Thymus (tissue), 14 donors: Measurements from ENCODE around the gene ZNF207. TPM values are rescaled to one million over a fixed set of nuclear protein-coding genes. Genes with fewer than 3 reads are reported as not detected.

Experiments used
- DNase-seq, 9 donors: peaks; one replicate each; pipeline ENCODE4 v3.0.0-alpha.2; 2013; ENCODE audit warnings: low spot score in 9 of 9, low read depth in 6 of 9, missing footprints in 1 of 9
- H3K27ac ChIP-seq, 2 donors: one replicate each; pipeline ENCODE4 v1.5.1; 2013; ENCODE audit warnings: control low read depth in 1 of 2, low read depth in 1 of 2, low read length in 1 of 2, mild to moderate bottlenecking in 1 of 2, moderate library complexity in 1 of 2
- H3K27me3 ChIP-seq, 2 donors: one replicate each; pipeline ENCODE4 v1.5.1; 2013; ENCODE audit warnings: low read length in 1 of 2; ENCODE audit not compliant: control insufficient read depth in 2 of 2, insufficient read depth in 1 of 2
- H3K36me3 ChIP-seq, 2 donors: one replicate each; pipeline ENCODE4 v1.5.1; 2013; ENCODE audit warnings: low read length in 1 of 2, mild to moderate bottlenecking in 1 of 2, moderate library complexity in 1 of 2; ENCODE audit not compliant: control insufficient read depth in 2 of 2, insufficient read depth in 2 of 2
- H3K4me1 ChIP-seq, 2 donors: one replicate each; pipeline ENCODE4 v1.5.1; 2013; ENCODE audit warnings: low read length in 2 of 2; ENCODE audit not compliant: control insufficient read depth in 2 of 2, insufficient read depth in 2 of 2
- H3K4me3 ChIP-seq, 2 donors: one replicate each; pipeline ENCODE4 v1.5.1; 2013; ENCODE audit warnings: low read length in 2 of 2, control low read depth in 1 of 2, mild to moderate bottlenecking in 1 of 2
- H3K9me3 ChIP-seq, 2 donors: one replicate each; pipeline ENCODE4 v1.5.1; 2013; ENCODE audit warnings: low read length in 1 of 2, mild to moderate bottlenecking in 1 of 2; ENCODE audit not compliant: control insufficient read depth in 2 of 2, insufficient read depth in 1 of 2
- WGBS: extraction: QIAGEN DNeasy Blood & Tissue Kit; methylation state at CpG from one replicate; pipeline ENCODE4 v1.1.7; 2013; 5-methylcytosine and 5-hydroxymethylcytosine counted together
- long read RNA-seq, 10 donors: transcript quantifications; one replicate each; lab custom pipeline, GENCODE V29; 2026
- polyA plus RNA-seq: library from polyadenylated mRNA; stranded (reverse); fragments of 200-250 nt; gene quantifications from one replicate; pipeline ENCODE4 v1.2.3, GENCODE V29; 2013
- total RNA-seq: library from RNA; stranded (reverse); fragments of 120-200 nt; gene quantifications from one replicate; pipeline ENCODE4 v1.2.4, GENCODE V29; 2013
- donor health status: healthy.

The ZNF207 gene
- total RNA-seq (117 TPM), polyA plus RNA-seq (75.3 TPM)
- long read RNA-seq, donor 1, full-length matches to known transcripts = 8 of 8 reads
- long read RNA-seq, donor 1, partial matches to known transcripts = 0 of 8 reads
- long read RNA-seq, donor 1, other reads (novel, unspliced or antisense) = 0 of 8 reads
- long read RNA-seq, donor 2 = 0 reads
- long read RNA-seq, donor 3, full-length matches to known transcripts = 84 of 163 reads
- long read RNA-seq, donor 3, partial matches to known transcripts = 79 of 163 reads
- long read RNA-seq, donor 3, other reads (novel, unspliced or antisense) = 0 of 163 reads
- long read RNA-seq, donor 4, full-length matches to known transcripts = 16 of 55 reads
- long read RNA-seq, donor 4, partial matches to known transcripts = 39 of 55 reads
- long read RNA-seq, donor 4, other reads (novel, unspliced or antisense) = 0 of 55 reads
- long read RNA-seq, donor 5, full-length matches to known transcripts = 65 of 144 reads
- long read RNA-seq, donor 5, partial matches to known transcripts = 79 of 144 reads
- long read RNA-seq, donor 5, other reads (novel, unspliced or antisense) = 0 of 144 reads
- long read RNA-seq, donor 6, full-length matches to known transcripts = 41 of 75 reads
- long read RNA-seq, donor 6, partial matches to known transcripts = 34 of 75 reads
- long read RNA-seq, donor 6, other reads (novel, unspliced or antisense) = 0 of 75 reads
- long read RNA-seq, donor 7, full-length matches to known transcripts = 50 of 120 reads
- long read RNA-seq, donor 7, partial matches to known transcripts = 70 of 120 reads
- long read RNA-seq, donor 7, other reads (novel, unspliced or antisense) = 0 of 120 reads
- long read RNA-seq, donor 8, full-length matches to known transcripts = 23 of 33 reads
- long read RNA-seq, donor 8, partial matches to known transcripts = 10 of 33 reads
- long read RNA-seq, donor 8, other reads (novel, unspliced or antisense) = 0 of 33 reads
- long read RNA-seq, donor 9, full-length matches to known transcripts = 45 of 91 reads
- long read RNA-seq, donor 9, partial matches to known transcripts = 46 of 91 reads
- long read RNA-seq, donor 9, other reads (novel, unspliced or antisense) = 0 of 91 reads
- long read RNA-seq, donor 10, full-length matches to known transcripts = 37 of 94 reads
- long read RNA-seq, donor 10, partial matches to known transcripts = 57 of 94 reads
- long read RNA-seq, donor 10, other reads (novel, unspliced or antisense) = 0 of 94 reads

- Histone ChIP-seq H3K27ac (peak within 1 kb of the TSS; percentile 99), H3K4me1 (peaks cover 13 to 14% of the 10 kb centered on the region in 2 donors), H3K36me3 (peaks cover 20 to 34% of the 10 kb centered on the region in 2 donors), H3K27me3 (no peaks in the 10 kb centered on the region), H3K4me3 (peak within 1 kb of the TSS; percentile 100), H3K9me3 (no peaks in the 10 kb centered on the region)
- under 1% methylated on average over 47 of the region's 47 CpGs for WGBS
- peak; percentile 90 to 98 (median 96) for DNase-seq
Measured at GRCh38 chr17:32349854-32350665, at the start of gene ZNF207. TSS of gene ZNF207 (plus strand) at chr17:32350157. CDS start at chr17:32350286, 129 bp downstream.

GRCh38 chr17:32302037-32302436 lies 47.9 kb upstream of the ZNF207 start:
- Histone ChIP-seq H3K4me1 (no peaks in the 10 kb centered on the region), H3K27ac (no peak overlapping the region), H3K9me3 (no peaks in the 10 kb centered on the region), H3K36me3 (no peaks in the 10 kb centered on the region), H3K27me3 (no peaks in the 10 kb centered on the region), H3K4me3 (no peak overlapping the region)
- no peak for DNase-seq
- WGBS = 92% methylated on average over 4 of the region's 4 CpGs

GRCh38 chr17:32302860-32303649 lies 46.9 kb upstream of the ZNF207 start:
- Histone ChIP-seq H3K4me3 (no peak overlapping the region), H3K27ac (no peak overlapping the region), H3K4me1 (no peaks in the 10 kb centered on the region), H3K36me3 (no peaks in the 10 kb centered on the region), H3K9me3 (no peaks in the 10 kb centered on the region), H3K27me3 (no peaks in the 10 kb centered on the region)
- no peak for DNase-seq
- WGBS = 95% methylated on average over 10 of the region's 10 CpGs

- H3K27ac ChIP-seq = no peak overlapping the region
- no peaks in the 10 kb centered on the region for H3K9me3 ChIP-seq
- H3K27me3 ChIP-seq = no peaks in the 10 kb centered on the region
- no peaks in the 10 kb centered on the region for H3K4me1 ChIP-seq
- WGBS = 96% methylated on average over 2 of the region's 2 CpGs
- H3K36me3 ChIP-seq = no peaks in the 10 kb centered on the region
- H3K4me3 ChIP-seq = no peak overlapping the region
- DNase-seq = no peak
Measured at GRCh38 chr17:32303781-32304288, 46.1 kb upstream of the ZNF207 start.

GRCh38 chr17:32305049-32305448 lies 44.9 kb upstream of the ZNF207 start:
- no peak overlapping the region for H3K4me3 ChIP-seq
- no peak for DNase-seq
- H3K27ac ChIP-seq = no peak overlapping the region
- 94% methylated on average over 9 of the region's 9 CpGs for WGBS
- H3K4me1 ChIP-seq = no peaks in the 10 kb centered on the region
- no peaks in the 10 kb centered on the region for H3K36me3 ChIP-seq
- no peaks in the 10 kb centered on the region for H3K27me3 ChIP-seq
- no peaks in the 10 kb centered on the region for H3K9me3 ChIP-seq

GRCh38 chr17:32307658-32308057 lies 42.3 kb upstream of the ZNF207 start:
- Histone ChIP-seq H3K36me3 (no peaks in the 10 kb centered on the region), H3K4me3 (no peak overlapping the region), H3K27me3 (no peaks in the 10 kb centered on the region), H3K27ac (no peak overlapping the region), H3K9me3 (no peaks in the 10 kb centered on the region), H3K4me1 (no peaks in the 10 kb centered on the region)
- WGBS = 33% methylated on average over 4 of the region's 4 CpGs
- no peak for DNase-seq

GRCh38 chr17:32311028-32311536 lies 38.9 kb upstream of the ZNF207 start:
- H3K4me1 ChIP-seq = no peaks in the 10 kb centered on the region
- H3K9me3 ChIP-seq = no peaks in the 10 kb centered on the region
- no peak for DNase-seq
- H3K27ac ChIP-seq = no peak overlapping the region
- 88% methylated on average over 9 of the region's 9 CpGs for WGBS
- H3K36me3 ChIP-seq = no peaks in the 10 kb centered on the region
- no peak overlapping the region for H3K4me3 ChIP-seq
- H3K27me3 ChIP-seq = no peaks in the 10 kb centered on the region
